Right renal pelvis (tissue), 4 donors: ENCODE measurements around the gene PPP3CA. TPM values are rescaled to one million over a fixed set of nuclear protein-coding genes. Genes with fewer than 3 reads are reported as not detected.

Experiments
- DNase-seq, 4 donors: peaks; one replicate each; pipeline ENCODE4 v3.0.0-alpha.2; 2013; ENCODE audit warnings: low read depth in 4 of 4, low spot score in 3 of 4, missing footprints in 1 of 4
- polyA plus RNA-seq, 4 donors: library from polyadenylated mRNA; unstranded; fragments of 120-200 nt; gene quantifications; one replicate each; pipeline ENCODE4 v1.2.1, GENCODE V29; 2013; ENCODE audit not compliant: insufficient read length in 4 of 4

The PPP3CA gene
- polyA plus RNA-seq, 4 donors, result 38.4 to 51.1 (median 45.5) TPM

GRCh38 chr4:100981447-100982204 is 365.7 kb downstream of the PPP3CA start:
- DNase-seq, result no peak

GRCh38 chr4:100979736-100980135 is 367.6 kb downstream of the PPP3CA start:
- no peak for DNase-seq

GRCh38 chr4:100977746-100978397 is 369.5 kb downstream of the PPP3CA start:
- DNase-seq, result no peak

- DNase-seq, result no peak
Measured at GRCh38 chr4:100977274-100977673, 370.1 kb downstream of the PPP3CA start.
